HAP-1 (cell line): Measurements from ENCODE around the gene CSF2.

Experiments used
- DNase-seq, 2 experiments: peaks; one replicate each; pipeline ENCODE4 v3.0.0-alpha.2; 2016 to 2020; ENCODE audit warnings: low spot score in 2 of 2
- H3K27me3 ChIP-seq: fragments of 250-450 bp; sonication (Bioruptor Pico); 2 replicates; pipeline ENCODE4 v1.5.1; 2020; ENCODE audit warnings: low read depth, mild to moderate bottlenecking, moderate library complexity
- H3K36me3 ChIP-seq: fragments of 250-450 bp; sonication (Bioruptor Pico); replicated peaks from 2 replicates; pipeline ENCODE4 v1.5.1; 2020; ENCODE audit warnings: mild to moderate bottlenecking
- H3K4me1 ChIP-seq: fragments of 250-450 bp; sonication (Bioruptor Pico); 2 replicates; pipeline ENCODE4 v1.5.1; 2020; ENCODE audit warnings: mild to moderate bottlenecking
- H3K4me3 ChIP-seq: fragments of 250-450 bp; sonication (Bioruptor Pico); 2 replicates; pipeline ENCODE4 v1.5.1; 2020; ENCODE audit warnings: mild to moderate bottlenecking, moderate library complexity
- H3K9me3 ChIP-seq: fragments of 250-450 bp; sonication (Bioruptor Pico); 2 replicates; pipeline ENCODE4 v1.5.1; 2020; ENCODE audit warnings: mild to moderate bottlenecking, moderate library complexity
- in situ Hi-C: fragments of 300-500 bp; cut with MboI; formaldehyde crosslinking; loops from 3 replicates; pipeline ENCODE4 v1.14.3; 2020; ENCODE audit warnings: low sequenced_read_pairs, inconsistent platforms, mixed read lengths

The CSF2 gene

DNA sequence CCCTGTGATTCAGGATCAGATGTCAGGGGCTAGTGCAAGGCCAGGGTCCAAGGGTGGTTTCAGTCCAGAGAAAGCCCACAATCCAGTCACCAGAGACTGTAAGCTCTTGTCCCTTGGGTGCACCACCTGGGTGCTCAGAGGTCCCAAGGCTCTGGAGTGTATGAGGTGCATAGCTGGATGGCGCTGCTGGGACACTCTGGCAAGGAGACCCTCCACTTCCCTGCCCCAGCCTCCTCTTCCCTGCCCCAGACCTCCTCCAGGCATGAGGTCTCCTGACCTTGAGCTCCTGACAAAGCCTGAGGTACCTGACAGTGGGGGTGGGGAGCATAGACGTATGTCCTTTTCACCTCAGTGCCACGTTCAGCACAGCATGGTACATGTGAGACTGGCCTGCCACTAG, 7.0 kb downstream of the CSF2 start:
- in situ Hi-C loops, result no loop called here
- Histone ChIP-seq H3K9me3 (no peaks in the 10 kb centered on the region), H3K36me3 (no peaks in the 10 kb centered on the region), H3K27me3 (no peaks in the 10 kb centered on the region), H3K4me1 (no peaks in the 10 kb centered on the region), H3K4me3 (no peak overlapping the region)
- no peak for DNase-seq

DNA sequence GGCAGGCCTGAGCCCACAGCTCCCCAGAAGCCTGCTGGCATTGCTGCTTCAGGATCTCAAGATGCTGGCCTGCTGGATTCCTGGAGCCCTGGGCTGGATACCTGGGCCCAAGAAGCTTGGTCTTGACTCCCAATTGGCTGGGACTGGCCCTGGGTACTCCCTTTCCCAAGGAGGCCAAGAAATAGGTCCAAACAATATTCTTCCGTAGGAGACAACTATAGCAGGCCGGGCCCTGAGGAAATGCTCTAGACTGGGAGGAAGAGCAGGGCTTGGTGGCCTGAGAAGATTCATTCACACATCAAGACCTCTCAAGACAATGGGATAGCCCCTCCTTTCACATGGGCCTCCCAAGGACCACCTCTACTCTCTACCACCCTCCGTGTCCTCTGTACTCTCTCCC, 7.9 kb downstream of the CSF2 start:
- H3K27me3 ChIP-seq, result no peaks in the 10 kb centered on the region
- no peaks in the 10 kb centered on the region for H3K9me3 ChIP-seq
- H3K4me1 ChIP-seq, result no peaks in the 10 kb centered on the region
- no peaks in the 10 kb centered on the region for H3K36me3 ChIP-seq
- in situ Hi-C loops, result no loop called here
- H3K4me3 ChIP-seq, result no peak overlapping the region
- no peak for DNase-seq

DNA sequence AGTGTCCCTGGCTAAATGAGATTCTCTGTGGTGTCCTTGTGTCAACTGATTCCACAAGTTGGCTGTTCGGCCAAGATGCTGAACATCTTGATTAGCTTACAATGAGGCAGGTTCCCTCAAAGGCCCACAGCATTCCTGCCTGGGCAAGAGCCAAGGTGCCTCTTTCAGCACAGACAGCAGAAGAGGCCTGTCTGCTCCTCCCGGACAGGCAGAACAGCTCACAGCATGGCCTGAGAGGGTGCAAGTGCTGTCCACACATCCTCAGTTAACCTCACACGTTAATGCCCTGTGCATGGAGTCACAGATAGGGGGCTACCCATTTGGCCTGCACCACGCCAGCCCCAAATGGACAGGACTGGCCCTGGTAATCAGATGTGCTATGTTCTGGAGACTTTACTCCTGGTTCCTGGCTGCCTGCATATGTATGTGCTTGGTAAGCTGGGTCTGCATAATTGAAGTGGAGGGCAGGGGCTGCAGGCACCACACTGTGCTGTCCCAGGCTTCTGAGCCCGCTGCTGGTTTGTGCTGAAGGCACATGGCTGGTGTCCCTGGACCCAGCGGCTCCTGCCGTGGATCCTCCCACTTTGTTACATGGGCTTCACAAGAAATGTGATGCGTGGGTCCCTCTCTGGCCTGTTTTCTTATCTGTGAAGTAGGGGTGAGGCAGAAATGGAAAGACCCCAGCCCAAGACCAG, 8.9 kb downstream of the CSF2 start:
- H3K27me3 ChIP-seq, result no peaks in the 10 kb centered on the region
- H3K36me3 ChIP-seq, result no peaks in the 10 kb centered on the region
- no peaks in the 10 kb centered on the region for H3K4me1 ChIP-seq
- DNase-seq, result no peak
- in situ Hi-C loops, result no loop called here
- no peaks in the 10 kb centered on the region for H3K9me3 ChIP-seq
- no peak overlapping the region for H3K4me3 ChIP-seq

DNA sequence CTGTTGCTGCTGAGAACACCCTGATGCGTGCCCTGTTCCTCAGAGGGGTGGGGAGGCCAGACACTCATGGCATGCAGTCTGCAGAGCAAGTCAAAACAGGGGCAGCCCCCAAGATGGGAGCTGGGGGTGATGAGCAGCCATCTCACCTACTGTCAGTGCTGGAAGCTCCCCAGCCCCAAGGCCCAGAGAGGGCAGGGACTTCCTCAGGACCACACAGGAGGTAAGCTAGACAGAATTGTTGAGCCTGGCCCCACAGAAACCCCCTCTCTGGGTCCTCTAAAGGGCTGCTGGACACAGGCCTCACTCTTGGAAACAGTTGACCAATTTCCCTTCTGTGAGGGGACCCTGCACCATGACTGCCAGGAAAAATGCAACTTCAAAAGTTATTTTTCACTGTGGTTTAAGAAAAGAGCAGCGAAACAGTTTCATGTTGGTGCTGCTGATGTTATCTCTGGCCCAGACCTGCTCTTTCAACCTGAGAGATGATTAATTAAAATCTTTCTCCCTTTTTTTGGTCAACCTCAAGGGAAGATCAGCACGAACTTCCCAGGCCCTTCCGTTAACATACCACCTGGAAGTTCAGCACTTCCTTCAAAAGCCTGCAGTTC, 9.6 kb downstream of the CSF2 start:
- in situ Hi-C loops, result no loop called here
- Histone ChIP-seq H3K4me3 (no peak overlapping the region), H3K9me3 (no peaks in the 10 kb centered on the region), H3K36me3 (no peaks in the 10 kb centered on the region), H3K27me3 (no peaks in the 10 kb centered on the region), H3K4me1 (no peaks in the 10 kb centered on the region)
- DNase-seq, result no peak

DNA sequence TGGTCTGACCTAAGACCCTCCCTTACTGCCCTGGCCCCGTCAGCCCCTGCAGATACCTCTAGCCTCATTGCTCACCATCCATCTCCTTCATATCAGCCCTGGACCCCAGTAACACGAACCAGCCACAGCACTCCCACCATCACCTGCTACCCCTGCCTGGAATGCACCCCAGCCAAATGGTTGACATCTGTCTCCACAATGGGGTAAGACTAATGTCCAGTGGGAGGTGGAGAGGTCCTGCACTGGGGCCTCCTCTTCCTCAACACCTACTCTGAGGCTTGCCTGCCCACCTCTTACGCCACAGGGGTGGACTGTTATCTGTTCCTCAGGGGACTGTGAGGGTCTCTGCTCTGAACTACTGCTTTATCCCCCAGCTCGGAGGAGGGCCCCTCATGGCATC, 12.1 kb downstream of the CSF2 start:
- DNase-seq, result no peak
- Histone ChIP-seq H3K9me3 (no peaks in the 10 kb centered on the region), H3K4me3 (no peak overlapping the region), H3K4me1 (no peaks in the 10 kb centered on the region), H3K36me3 (no peaks in the 10 kb centered on the region), H3K27me3 (no peaks in the 10 kb centered on the region)
- in situ Hi-C loops, result no loop called here

DNA sequence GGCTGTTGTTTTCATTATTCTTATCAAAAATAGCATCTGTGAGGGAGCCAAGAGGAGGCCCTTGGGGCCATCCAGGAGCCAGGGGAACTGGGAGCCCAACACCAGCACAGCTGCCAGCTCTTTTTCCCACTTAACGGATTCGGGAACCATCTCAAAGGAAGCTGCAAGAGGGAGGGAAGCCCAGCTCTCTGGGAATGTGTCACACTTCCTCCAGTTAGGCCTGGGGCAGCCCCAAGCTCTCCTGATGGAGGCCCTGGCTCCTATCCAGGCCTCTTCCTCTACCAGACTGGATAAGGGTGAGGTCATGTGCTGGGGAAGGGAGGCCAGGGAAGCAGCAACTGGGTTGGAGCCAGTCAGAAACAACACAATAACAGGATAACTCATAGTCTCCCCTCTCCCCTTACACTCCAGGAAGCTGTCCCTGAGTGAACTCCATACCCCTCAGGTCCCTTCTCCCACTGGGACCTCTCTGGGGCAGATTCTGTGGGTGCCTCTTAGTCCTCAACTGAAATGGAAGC, 12.7 kb downstream of the CSF2 start:
- Histone ChIP-seq H3K36me3 (no peaks in the 10 kb centered on the region), H3K4me1 (no peaks in the 10 kb centered on the region), H3K27me3 (no peaks in the 10 kb centered on the region), H3K9me3 (no peaks in the 10 kb centered on the region), H3K4me3 (no peak overlapping the region)
- no peak for DNase-seq
- in situ Hi-C loops, result no loop called here

DNA sequence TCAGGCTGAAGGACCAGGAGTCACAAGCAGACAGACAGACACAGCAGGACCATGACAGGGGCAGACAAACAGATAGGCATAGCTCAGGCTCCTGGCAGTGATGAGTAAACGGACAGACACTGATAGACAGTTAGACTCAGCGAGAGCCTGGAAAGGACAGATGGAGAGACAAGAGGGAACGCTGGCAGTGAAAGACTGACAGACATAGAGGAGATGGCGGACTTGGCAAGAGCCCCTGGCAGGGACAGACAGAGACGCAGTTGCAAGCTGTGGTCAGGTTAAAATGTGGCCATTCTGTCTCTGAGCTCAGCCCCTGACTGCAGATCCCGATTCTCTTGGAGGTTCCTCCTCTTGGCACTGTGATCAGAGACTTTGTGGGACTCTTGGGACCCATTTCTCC, 13.6 kb downstream of the CSF2 start:
- DNase-seq, result no peak
- Histone ChIP-seq H3K4me1 (no peaks in the 10 kb centered on the region), H3K9me3 (no peaks in the 10 kb centered on the region), H3K36me3 (no peaks in the 10 kb centered on the region), H3K4me3 (no peak overlapping the region), H3K27me3 (no peaks in the 10 kb centered on the region)
- in situ Hi-C loops, result no loop called here

DNA sequence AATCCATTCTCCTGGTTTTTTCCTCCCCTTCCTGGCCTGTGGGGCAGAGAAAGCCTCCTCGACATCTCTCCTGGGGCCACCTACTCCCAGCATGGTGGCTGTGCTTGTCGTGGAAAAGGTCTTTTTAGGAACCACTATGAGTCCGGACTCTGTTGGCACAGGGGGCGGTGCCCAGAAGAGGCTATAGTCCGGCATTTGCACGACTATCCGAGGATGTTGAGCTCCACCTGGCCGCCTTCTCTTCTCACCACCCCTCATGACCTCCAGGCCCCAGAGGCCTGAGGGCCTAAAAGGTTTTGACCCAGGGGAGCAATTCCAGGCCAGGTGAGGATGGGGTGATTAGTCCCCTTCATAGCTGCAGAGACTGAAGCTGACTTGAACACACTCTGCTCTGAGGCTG, 14.1 kb downstream of the CSF2 start:
- in situ Hi-C loops, result no loop called here
- Histone ChIP-seq H3K27me3 (no peaks in the 10 kb centered on the region), H3K9me3 (no peaks in the 10 kb centered on the region), H3K4me3 (no peak overlapping the region), H3K4me1 (no peaks in the 10 kb centered on the region), H3K36me3 (no peaks in the 10 kb centered on the region)
- DNase-seq, result no peak

DNA sequence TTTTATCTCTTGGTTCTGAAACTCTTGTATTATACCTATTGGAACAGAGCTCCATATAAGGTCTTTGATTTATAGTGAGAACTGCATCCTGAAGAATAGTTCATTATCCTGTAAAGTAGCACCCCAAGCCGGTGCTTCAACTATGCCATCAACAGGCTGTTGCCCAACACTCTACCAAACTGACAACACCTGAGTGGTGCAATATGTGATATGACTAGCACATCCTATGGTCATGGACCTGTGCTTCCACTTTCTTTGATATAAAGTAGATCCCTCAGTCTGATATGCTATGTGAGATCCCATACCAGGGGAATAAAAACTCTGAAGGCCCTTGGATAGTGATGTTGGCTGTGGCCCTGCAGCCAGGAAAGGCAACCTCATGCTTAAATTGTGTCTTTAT, 15.8 kb downstream of the CSF2 start:
- H3K27me3 ChIP-seq, result no peaks in the 10 kb centered on the region
- no peaks in the 10 kb centered on the region for H3K36me3 ChIP-seq
- in situ Hi-C loops, result no loop called here
- no peak for DNase-seq
- H3K4me1 ChIP-seq, result no peaks in the 10 kb centered on the region
- no peaks in the 10 kb centered on the region for H3K9me3 ChIP-seq
- no peak overlapping the region for H3K4me3 ChIP-seq

DNA sequence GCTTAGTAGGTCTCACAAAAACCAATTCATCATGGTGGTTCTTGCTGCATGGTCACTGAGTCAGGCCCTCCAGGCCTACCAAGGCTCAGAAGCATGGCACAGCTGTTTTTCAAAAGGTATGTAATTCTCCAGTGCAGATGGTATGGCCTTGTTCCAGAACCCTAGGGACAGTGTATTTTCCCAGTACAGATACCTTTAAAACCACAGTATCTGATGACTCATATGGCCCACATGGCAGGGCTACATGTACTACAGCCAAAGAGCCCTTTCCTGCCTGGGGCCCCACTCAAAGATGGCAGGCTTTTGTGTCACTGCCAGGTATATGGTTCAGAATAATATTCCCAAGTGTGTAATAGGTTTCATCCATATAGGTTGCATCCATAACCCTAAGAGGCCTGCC, 16.5 kb downstream of the CSF2 start:
- no peak overlapping the region for H3K4me3 ChIP-seq

DNA sequence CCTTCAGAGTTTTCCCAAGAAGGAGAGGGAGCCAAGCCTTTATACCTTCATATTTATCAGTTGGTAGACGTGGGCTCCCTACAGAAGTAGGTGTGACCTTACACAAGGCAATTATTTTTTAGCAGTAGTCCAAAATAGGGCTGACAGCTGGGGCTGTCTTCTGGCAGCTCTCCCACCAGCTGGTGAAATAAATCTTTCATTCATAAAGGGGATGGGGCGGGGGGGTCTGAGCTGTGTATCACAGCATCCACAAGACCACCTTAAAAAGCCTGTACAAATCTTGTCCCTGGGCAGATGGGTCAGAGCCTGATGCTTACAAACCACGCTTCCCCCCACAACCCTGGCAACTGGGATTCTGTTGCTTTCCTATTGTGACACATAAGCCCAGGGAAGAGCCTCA, 19.7 kb downstream of the CSF2 start:
- Histone ChIP-seq H3K36me3 (no peaks in the 10 kb centered on the region), H3K27me3 (no peaks in the 10 kb centered on the region), H3K9me3 (no peaks in the 10 kb centered on the region), H3K4me3 (no peak overlapping the region), H3K4me1 (no peaks in the 10 kb centered on the region)
- in situ Hi-C loops, result no loop called here
- DNase-seq, result no peak

More for the DNA sequence above, 16.5 kb downstream of the CSF2 start:
- Histone ChIP-seq H3K4me1 (no peaks in the 10 kb centered on the region), H3K36me3 (no peaks in the 10 kb centered on the region), H3K27me3 (no peaks in the 10 kb centered on the region), H3K9me3 (no peaks in the 10 kb centered on the region)
- no peak for DNase-seq
- in situ Hi-C loops, result no loop called here

DNA sequence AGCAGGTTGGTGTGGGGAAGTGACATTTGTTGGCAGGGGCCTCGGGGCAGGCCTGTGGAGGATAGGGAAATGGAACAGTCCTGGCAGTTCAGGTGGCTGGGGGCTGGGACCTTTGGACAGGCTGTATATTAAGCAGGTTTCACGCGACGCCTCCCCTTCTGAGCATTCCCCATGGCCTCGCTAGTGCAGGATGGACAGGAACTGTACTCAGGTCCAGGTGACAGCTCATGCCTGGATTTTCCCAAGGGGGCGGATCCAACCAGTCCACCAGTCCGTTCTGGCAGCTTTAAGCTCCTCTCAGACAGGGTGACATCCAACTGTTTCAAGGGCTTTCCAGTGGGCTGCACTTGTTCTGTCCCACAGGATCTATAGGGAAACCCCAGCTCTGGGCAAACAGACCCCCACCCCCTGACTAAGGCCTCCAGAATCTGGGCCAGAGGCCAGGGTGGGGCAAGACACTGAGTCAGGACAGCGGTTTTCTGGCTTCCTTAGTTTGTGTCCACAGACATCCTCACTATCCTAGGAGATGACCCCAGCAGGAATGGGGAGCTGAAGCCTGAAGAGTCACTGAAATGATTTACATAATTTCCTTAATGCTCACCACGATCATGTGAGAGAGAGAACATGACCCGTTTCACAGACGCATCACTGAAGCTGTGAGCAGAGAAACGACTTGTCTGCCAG, 20.9 kb downstream of the CSF2 start:
- in situ Hi-C loops, result no loop called here
- no peak for DNase-seq
- no peaks in the 10 kb centered on the region for H3K9me3 ChIP-seq
- H3K4me3 ChIP-seq, result no peak overlapping the region
- H3K36me3 ChIP-seq, result no peaks in the 10 kb centered on the region
- no peaks in the 10 kb centered on the region for H3K4me1 ChIP-seq
- H3K27me3 ChIP-seq, result no peaks in the 10 kb centered on the region

DNA sequence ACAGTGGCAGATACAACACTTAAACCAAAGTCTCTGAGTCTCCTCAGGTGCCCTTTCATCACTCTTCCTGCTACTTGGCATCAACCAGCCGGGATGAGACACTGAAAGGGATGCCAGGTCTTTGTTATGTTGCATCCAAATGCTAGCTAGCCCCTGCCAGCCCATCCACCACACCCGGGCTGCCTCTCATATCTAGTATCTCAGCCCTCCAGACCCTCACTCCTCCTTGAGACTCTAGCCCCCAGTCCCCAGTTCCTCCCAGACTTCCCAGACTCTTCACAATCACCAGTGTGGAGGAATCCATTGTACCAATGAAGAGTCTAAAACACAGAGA, 21.5 kb downstream of the CSF2 start:
- no peaks in the 10 kb centered on the region for H3K4me1 ChIP-seq
- no peaks in the 10 kb centered on the region for H3K9me3 ChIP-seq
- no peak overlapping the region for H3K4me3 ChIP-seq
- no peak for DNase-seq
- no peaks in the 10 kb centered on the region for H3K27me3 ChIP-seq
- in situ Hi-C loops, result no loop called here
- no peaks in the 10 kb centered on the region for H3K36me3 ChIP-seq

DNA sequence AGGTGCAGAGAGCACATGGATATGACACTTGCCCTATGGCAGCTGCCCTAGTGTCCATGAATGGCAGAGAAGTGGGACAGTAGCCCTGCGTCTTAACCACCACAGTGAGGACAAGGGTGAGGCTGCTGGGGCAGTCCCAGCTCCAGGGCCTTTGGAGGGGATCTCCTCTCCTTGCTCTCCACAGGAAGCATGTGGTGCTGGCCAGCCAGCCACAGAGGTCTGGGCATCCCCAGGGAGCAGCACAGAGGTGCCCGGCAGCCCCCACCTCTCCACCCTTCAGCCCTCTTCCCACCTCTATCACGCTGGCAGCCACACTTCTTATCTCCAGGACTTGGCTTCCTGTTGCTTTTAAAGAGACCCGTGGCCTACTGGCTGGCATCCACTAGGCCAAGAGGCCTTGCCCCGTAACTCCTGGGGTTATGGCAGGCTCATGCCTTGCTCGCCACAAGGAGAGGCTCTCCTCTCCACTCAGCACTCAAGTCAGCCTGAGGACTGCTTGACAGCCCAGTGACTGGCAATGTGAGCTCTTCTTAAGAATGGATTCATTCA, 21.9 kb downstream of the CSF2 start:
- Histone ChIP-seq H3K9me3 (no peaks in the 10 kb centered on the region), H3K4me1 (no peaks in the 10 kb centered on the region), H3K27me3 (no peaks in the 10 kb centered on the region), H3K36me3 (no peaks in the 10 kb centered on the region), H3K4me3 (no peak overlapping the region)
- in situ Hi-C loops, result no loop called here
- DNase-seq, result no peak
